HepG2 (cell line): Measurements from ENCODE around the gene THADA. TPM values are rescaled to one million over a fixed set of nuclear protein-coding genes. Genes with fewer than 3 reads are reported as not detected.
A peak's percentile ranks its signal among the peaks of the same experiment; 100 is the strongest.

Experiments used
- GABPA ChIP-seq, 2 experiments: IDR thresholded peaks; 2 replicates each; pipeline ENCODE4 v1.6.1; 2011 to 2016; ENCODE audit warnings: low read depth in 2 of 2, low read length in 1 of 2, missing biosample characterization in 1 of 2, missing genetic modification characterization in 1 of 2
- HDAC2 ChIP-seq: sonication (generic); formaldehyde crosslinking; IDR thresholded peaks from 2 replicates; pipeline ENCODE4 v1.4.0; 2020; ENCODE audit warnings: missing genetic modification reagents
- KLF15 ChIP-seq: sonication (generic); formaldehyde crosslinking; IDR thresholded peaks from 2 replicates; pipeline ENCODE4 v1.8.1; 2023; ENCODE audit warnings: borderline replicate concordance, mild to moderate bottlenecking, inconsistent platforms, missing genetic modification reagents, mixed read lengths
- MED13 ChIP-seq: sonication (generic); formaldehyde crosslinking; IDR thresholded peaks from 2 replicates; pipeline ENCODE4 v1.5.0; 2020; ENCODE audit warnings: missing genetic modification reagents
- RARA ChIP-seq: IDR thresholded peaks from 2 replicates; pipeline ENCODE4 v1.6.1; 2016; ENCODE audit warnings: missing genetic modification reagents, missing compliant biosample characterization
- REL ChIP-seq: sonication (generic); formaldehyde crosslinking; conservative IDR thresholded peaks from 2 replicates; pipeline ENCODE4 v1.8.0; 2022; ENCODE audit warnings: mild to moderate bottlenecking, missing genetic modification reagents, moderate library complexity
- ZNF20 ChIP-seq: sonication (generic); formaldehyde crosslinking; IDR thresholded peaks from 2 replicates; pipeline ENCODE4 v1.4.0; 2020; ENCODE audit warnings: mild to moderate bottlenecking, moderate library complexity, missing genetic modification reagents
- ZNF251 ChIP-seq: sonication (generic); formaldehyde crosslinking; IDR thresholded peaks from 2 replicates; pipeline ENCODE4 v1.9.0; 2021; ENCODE audit warnings: mild to moderate bottlenecking, missing genetic modification reagents
- ZNF570 ChIP-seq: sonication (generic); formaldehyde crosslinking; IDR thresholded peaks from 2 replicates; pipeline ENCODE4 v1.4.0; 2020; ENCODE audit warnings: mild to moderate bottlenecking, missing genetic modification reagents, borderline replicate concordance
- polyA plus RNA-seq, 8 experiments: library from polyadenylated mRNA; depleted of rRNA in 3 of 8; stranded (reverse) in 7 of 8; unstranded in 1 of 8; fragments of >200 nt; fragmentation: Illumina TruSeq in 4 of 8; extraction: Trizol in 4 of 8; gene quantifications; 2 replicates each; pipeline versions ENCODE4 v1.2.1 to v1.2.3, GENCODE V29; 2011 to 2016; ENCODE audit warnings: low read depth in 4 of 8, missing spikeins in 1 of 8, mixed read lengths in 1 of 8; ENCODE audit not compliant: insufficient read depth in 1 of 8
- total RNA-seq, 5 experiments: library from RNA; depleted of rRNA; stranded (reverse); fragments of >200 nt; fragmentation: Illumina TruSeq; extraction: Trizol; gene quantifications; 2 replicates each; pipeline ENCODE4 v1.2.3, GENCODE V29; 2016; ENCODE audit warnings: low read depth in 1 of 5
- TF ChIP-seq, protein P1 (sequence below), 2 experiments: fragments of 450-650 bp in 1 of 2; sonication (generic) in 1 of 2; formaldehyde crosslinking in 1 of 2; IDR thresholded peaks; 2 replicates each; pipeline versions ENCODE4 v1.6.1 to v1.8.0; 2016 to 2022; ENCODE audit warnings: antibody characterized with exemption in 1 of 2, mild to moderate bottlenecking in 1 of 2, missing genetic modification reagents in 1 of 2
- TF ChIP-seq, protein P2 (sequence below): sonication (generic); formaldehyde crosslinking; IDR thresholded peaks from 2 replicates; pipeline ENCODE4 v1.4.0; 2020; ENCODE audit warnings: missing genetic modification reagents
- TF ChIP-seq, protein P3 (sequence below): sonication (generic); formaldehyde crosslinking; IDR thresholded peaks from 2 replicates; pipeline ENCODE4 v1.5.0; 2020; ENCODE audit warnings: mild to moderate bottlenecking, missing genetic modification reagents

Gene THADA
- total and polyA plus RNA-seq, 2 of the 13 experiments (the other 11 are each of a cell fraction or from before 2014, with no cell fraction given), result 12.7 to 21.7 TPM

DNA sequence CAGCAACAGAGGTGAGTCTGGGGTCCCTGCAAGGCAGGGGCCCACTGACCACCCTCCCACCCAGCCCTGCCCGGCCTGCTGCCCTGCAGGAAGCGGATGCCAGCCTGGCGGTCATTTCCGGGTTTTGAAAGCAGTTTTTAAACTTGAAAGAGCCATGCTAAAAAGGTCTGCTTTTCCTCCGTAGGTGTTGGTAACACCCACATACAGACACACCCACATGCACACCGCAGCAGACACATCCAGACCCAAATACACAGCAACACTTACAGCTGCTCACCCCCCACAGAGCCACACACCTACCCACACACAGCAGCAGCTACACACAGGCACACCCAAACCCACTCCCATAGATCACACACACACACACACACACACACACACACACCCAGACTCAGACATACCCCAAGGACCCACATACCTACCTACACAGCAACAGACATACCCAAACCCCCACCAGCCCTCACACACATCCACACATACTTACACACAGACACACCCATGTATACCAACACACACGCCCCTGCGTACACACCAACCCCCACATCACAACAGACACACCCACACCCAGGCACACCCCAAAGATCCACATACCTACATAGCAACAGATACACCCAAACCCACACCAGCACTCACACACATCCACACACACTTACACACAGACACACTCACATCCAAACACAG, 377.0 kb downstream of the THADA start (continued):
- TF ChIP-seq ZNF251 (0 out of 2 replicates have a peak, but pooled peaks have one; percentile 1), RARA (CRISPR knock-in tag) (peak; percentile 35; the same call in 1 of the 2 replicates), MED13 (CRISPR knock-in tag) (peak; percentile 62; the same call in 1 of the 2 replicates), REL (CRISPR knock-in tag) (no peak), ZNF570 (CRISPR knock-in tag) (no peak), HDAC2 (CRISPR knock-in tag) (no peak), ZNF20 (CRISPR knock-in tag) (no peak), GABPA (IDR thresholded peaks at IDR 0.05; ENCODE audit: low read depth, low read length) (no peak), GABPA (CRISPR knock-in tag; IDR thresholded peaks at IDR 0.05; ENCODE audit: low read depth) (peak; percentile 87), KLF15 (CRISPR knock-in tag) (0 out of 2 replicates have a peak, but pooled peaks have one; percentile 59)
- TF ChIP-seq, protein P1, sequence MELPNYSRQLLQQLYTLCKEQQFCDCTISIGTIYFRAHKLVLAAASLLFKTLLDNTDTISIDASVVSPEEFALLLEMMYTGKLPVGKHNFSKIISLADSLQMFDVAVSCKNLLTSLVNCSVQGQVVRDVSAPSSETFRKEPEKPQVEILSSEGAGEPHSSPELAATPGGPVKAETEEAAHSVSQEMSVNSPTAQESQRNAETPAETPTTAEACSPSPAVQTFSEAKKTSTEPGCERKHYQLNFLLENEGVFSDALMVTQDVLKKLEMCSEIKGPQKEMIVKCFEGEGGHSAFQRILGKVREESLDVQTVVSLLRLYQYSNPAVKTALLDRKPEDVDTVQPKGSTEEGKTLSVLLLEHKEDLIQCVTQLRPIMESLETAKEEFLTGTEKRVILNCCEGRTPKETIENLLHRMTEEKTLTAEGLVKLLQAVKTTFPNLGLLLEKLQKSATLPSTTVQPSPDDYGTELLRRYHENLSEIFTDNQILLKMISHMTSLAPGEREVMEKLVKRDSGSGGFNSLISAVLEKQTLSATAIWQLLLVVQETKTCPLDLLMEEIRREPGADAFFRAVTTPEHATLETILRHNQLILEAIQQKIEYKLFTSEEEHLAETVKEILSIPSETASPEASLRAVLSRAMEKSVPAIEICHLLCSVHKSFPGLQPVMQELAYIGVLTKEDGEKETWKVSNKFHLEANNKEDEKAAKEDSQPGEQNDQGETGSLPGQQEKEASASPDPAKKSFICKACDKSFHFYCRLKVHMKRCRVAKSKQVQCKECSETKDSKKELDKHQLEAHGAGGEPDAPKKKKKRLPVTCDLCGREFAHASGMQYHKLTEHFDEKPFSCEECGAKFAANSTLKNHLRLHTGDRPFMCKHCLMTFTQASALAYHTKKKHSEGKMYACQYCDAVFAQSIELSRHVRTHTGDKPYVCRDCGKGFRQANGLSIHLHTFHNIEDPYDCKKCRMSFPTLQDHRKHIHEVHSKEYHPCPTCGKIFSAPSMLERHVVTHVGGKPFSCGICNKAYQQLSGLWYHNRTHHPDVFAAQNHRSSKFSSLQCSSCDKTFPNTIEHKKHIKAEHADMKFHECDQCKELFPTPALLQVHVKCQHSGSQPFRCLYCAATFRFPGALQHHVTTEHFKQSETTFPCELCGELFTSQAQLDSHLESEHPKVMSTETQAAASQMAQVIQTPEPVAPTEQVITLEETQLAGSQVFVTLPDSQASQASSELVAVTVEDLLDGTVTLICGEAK (IDR thresholded peaks at IDR 0.05), result peak; percentile 29; the same call in 1 of the 2 replicates
- TF ChIP-seq, protein P1 (CRISPR knock-in tag; IDR thresholded peaks at IDR 0.05), result no peak
- TF ChIP-seq, protein P2, sequence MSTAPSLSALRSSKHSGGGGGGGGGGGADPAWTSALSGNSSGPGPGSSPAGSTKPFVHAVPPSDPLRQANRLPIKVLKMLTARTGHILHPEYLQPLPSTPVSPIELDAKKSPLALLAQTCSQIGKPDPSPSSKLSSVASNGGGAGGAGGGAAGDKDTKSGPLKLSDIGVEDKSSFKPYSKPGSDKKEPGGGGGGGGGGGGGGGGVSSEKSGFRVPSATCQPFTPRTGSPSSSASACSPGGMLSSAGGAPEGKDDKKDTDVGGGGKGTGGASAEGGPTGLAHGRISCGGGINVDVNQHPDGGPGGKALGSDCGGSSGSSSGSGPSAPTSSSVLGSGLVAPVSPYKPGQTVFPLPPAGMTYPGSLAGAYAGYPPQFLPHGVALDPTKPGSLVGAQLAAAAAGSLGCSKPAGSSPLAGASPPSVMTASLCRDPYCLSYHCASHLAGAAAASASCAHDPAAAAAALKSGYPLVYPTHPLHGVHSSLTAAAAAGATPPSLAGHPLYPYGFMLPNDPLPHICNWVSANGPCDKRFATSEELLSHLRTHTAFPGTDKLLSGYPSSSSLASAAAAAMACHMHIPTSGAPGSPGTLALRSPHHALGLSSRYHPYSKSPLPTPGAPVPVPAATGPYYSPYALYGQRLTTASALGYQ (CRISPR knock-in tag), result no peak; the same call in 1 of the 2 replicates
- TF ChIP-seq, protein P3, sequence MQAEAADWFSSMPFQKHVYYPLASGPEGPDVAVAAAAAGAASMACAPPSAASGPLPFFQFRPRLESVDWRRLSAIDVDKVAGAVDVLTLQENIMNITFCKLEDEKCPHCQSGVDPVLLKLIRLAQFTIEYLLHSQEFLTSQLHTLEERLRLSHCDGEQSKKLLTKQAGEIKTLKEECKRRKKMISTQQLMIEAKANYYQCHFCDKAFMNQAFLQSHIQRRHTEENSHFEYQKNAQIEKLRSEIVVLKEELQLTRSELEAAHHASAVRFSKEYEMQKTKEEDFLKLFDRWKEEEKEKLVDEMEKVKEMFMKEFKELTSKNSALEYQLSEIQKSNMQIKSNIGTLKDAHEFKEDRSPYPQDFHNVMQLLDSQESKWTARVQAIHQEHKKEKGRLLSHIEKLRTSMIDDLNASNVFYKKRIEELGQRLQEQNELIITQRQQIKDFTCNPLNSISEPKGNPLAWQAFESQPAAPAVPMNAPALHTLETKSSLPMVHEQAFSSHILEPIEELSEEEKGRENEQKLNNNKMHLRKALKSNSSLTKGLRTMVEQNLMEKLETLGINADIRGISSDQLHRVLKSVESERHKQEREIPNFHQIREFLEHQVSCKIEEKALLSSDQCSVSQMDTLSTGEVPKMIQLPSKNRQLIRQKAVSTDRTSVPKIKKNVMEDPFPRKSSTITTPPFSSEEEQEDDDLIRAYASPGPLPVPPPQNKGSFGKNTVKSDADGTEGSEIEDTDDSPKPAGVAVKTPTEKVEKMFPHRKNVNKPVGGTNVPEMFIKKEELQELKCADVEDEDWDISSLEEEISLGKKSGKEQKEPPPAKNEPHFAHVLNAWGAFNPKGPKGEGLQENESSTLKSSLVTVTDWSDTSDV, result no peak
